Measurements from ENCODE around the gene ARPC5L. TPM values are rescaled to one million over a fixed set of nuclear protein-coding genes. Genes with fewer than 3 reads are reported as not detected.

Gene ARPC5L
- total and polyA plus RNA-seq, 9 of the 15 experiments (the other 6 are each of a cell fraction or from before 2014, with no cell fraction given), result 25.4 to 113 (median 63.8) TPM

- no peaks in the 10 kb centered on the region for H3K9me3 ChIP-seq (replicated peaks; ENCODE audit: control insufficient read depth, insufficient read depth, low read depth, low read length)
- in situ Hi-C loops (cut with MboI), result loop anchor here (5.0 kb wide), 2 partner anchors 81 to 519 kb away; partner anchors contain the start of gene NR6A1
- peaks cover under 1% of the 10 kb centered on the region for H3K9me1 ChIP-seq (ENCODE audit: control insufficient read depth, insufficient read depth, low read length)
- peaks cover 0 to 46% of the 10 kb centered on the region in 2 experiments; a peak in 3 of 5 replicates for H3K4me1 ChIP-seq (replicated peaks in 1 of 2; ENCODE audit: control insufficient read depth in 2 of 2, insufficient read depth in 2 of 2, low read length in 2 of 2)
- peak within 1 kb of the TSS; percentile 36 for H3K4me3 ChIP-seq
- intact Hi-C loops (cut with micrococcal nuclease), result loop anchor here (1.0 to 5.0 kb wide), 5 partner anchors 58 to 519 kb away; partner anchors contain the start of gene SCAI
- no TSS peak for BruUV-seq (replicated peaks)
- H3K27ac ChIP-seq (ENCODE audit: extremely low read depth, low read depth, low read length), result no peak within 1 kb of the TSS
- POLR2A ChIA-PET, result interaction anchor here (0.5 to 5.1 kb wide), 11 partner anchors 8 to 355 kb away, joined by 3 to 64 read pairs (median 4); partner anchors contain the start of genes ARPC5L, NR6A1 and RPL35
- CTCF ChIA-PET (ENCODE audit: low intra/inter-chr PET ratio), result interaction anchor here (0.5 to 6.3 kb wide), 8 partner anchors 13 to 290 kb away, joined by 3 to 209 read pairs (median 5); partner anchors contain the start of genes NR6A1 and SCAI
- WGBS (ENCODE audit: insufficient coverage, low coverage, missing lambda C conversion rate), result 1% methylated on average over 45 of the region's 51 CpGs
- H3K36me3 ChIP-seq (ENCODE audit: control insufficient read depth, insufficient read depth, low read length), result peaks cover 19% of the 10 kb centered on the region; the same call in 1 of the 3 replicates
- FAIRE-seq (peak; percentile 91), DNase-seq (ENCODE audit: extremely low read depth in 1 of 4, low spot score in 3 of 4) (peak; percentile 83 to 92 (median 86)), ATAC-seq (peak; percentile 90)
- peak within 1 kb of the TSS; percentile 35 to 93; a peak in 3 of 4 replicates for H3K9ac ChIP-seq (ENCODE audit: insufficient read depth in 1 of 2, low read depth in 2 of 2, low read length in 2 of 2)
- peaks cover under 1% of the 10 kb centered on the region; the same call in 1 of the 3 replicates for H3K79me2 ChIP-seq (ENCODE audit: control insufficient read depth, insufficient read depth, low read length)
- H4K20me1 ChIP-seq (replicated peaks; ENCODE audit: control insufficient read depth, insufficient read depth, low read length), result peaks cover 19% of the 10 kb centered on the region; the same call in 1 of the 2 replicates
- peak within 1 kb of the TSS; percentile 96 for H2AFZ ChIP-seq (ENCODE audit: low read depth, low read length)
- H3K27me3 ChIP-seq (ENCODE audit: control insufficient read depth in 2 of 2, insufficient read depth in 2 of 2, low read length in 2 of 2), result no peaks in the 10 kb centered on the region
- peak within 1 kb of the TSS; percentile 79 for H3K4me2 ChIP-seq (ENCODE audit: insufficient read depth, low read length)
- no peak for TF ChIP-seq ZNF655 (CRISPR knock-in tag; IDR thresholded peaks at IDR 0.05)
- TF ChIP-seq ZNF75A (CRISPR knock-in tag; IDR thresholded peaks at IDR 0.05), result 0 out of 2 replicates have a peak, but pooled peaks have one; percentile 15
- TF ChIP-seq PTBP1 (IDR thresholded peaks at IDR 0.05; ENCODE audit: low read depth, low read length), result 0 out of 2 replicates have a peak, but pooled peaks have one; percentile 58
- TF ChIP-seq ZC3H11A (IDR thresholded peaks at IDR 0.05; ENCODE audit: low read depth, low read length), result no peak
- TF ChIP-seq GATAD2A (IDR thresholded peaks at IDR 0.05), result 0 out of 2 replicates have a peak, but pooled peaks have one; percentile 26
- TF ChIP-seq SMAD1 (IDR thresholded peaks at IDR 0.05; ENCODE audit: low read depth, low read length, partially characterized antibody), result no peak
- TF ChIP-seq RERE (CRISPR knock-in tag; IDR thresholded peaks at IDR 0.05; ENCODE audit: borderline replicate concordance), result 0 out of 2 replicates have a peak, but pooled peaks have one; percentile 57
- no peak for TF ChIP-seq TAF15 (IDR thresholded peaks at IDR 0.05; ENCODE audit: low read depth, low read length)
- TF ChIP-seq ZBTB43 (CRISPR knock-in tag; IDR thresholded peaks at IDR 0.05), result peak; percentile 86; the same call in 1 of the 2 replicates
Observed at GRCh38 chr9:124852829-124853531, 8.9 kb upstream of the ARPC5L start, which contains the start of gene WDR38. Gene WDR38, plus strand, starts transcription at chr9:124853460. Its CDS starts 72 bp downstream, at chr9:124853532.
